Panc1 (cell line): Measurements from ENCODE around the gene SUN1. TPM values are rescaled to one million over a fixed set of nuclear protein-coding genes. Genes with fewer than 3 reads are reported as not detected.
A peak's percentile ranks its signal among the peaks of the same experiment; 100 is the strongest.

Experiments used
- ATAC-seq: fragments of 200-7000 bp; cut with Tn5 transposase; 2 replicates; pipeline ENCODE4 v1.9.1; 2020; ENCODE audit warnings: mild to moderate bottlenecking, moderate library complexity
- BruUV-seq: library from RNA; stranded (reverse); fragments of 400-500 nt; replicated peaks from 2 replicates; lab custom pipeline; 2021; lab: Mats Ljungman, UMichigan
- CTCF ChIA-PET: fragments of 300-600 bp; sonication (Branson Sonifier 250); formaldehyde crosslinking; loops from one replicate; lab custom pipeline; 2022; ENCODE audit warnings: antibody characterized with exemption; lab: Charles Lee
- POLR2A ChIA-PET: fragments of 300-600 bp; sonication (Branson Sonifier 250); formaldehyde crosslinking; loops from one replicate; lab custom pipeline; 2022; ENCODE audit warnings: antibody characterized with exemption; lab: Charles Lee
- DNase-seq: peaks from one replicate; pipeline ENCODE4 v3.0.0-alpha.2; 2010; ENCODE audit warnings: low read depth, low spot score
- H3K27ac ChIP-seq: 2 replicates; pipeline ENCODE4 v1.5.1; 2011; ENCODE audit warnings: mild to moderate bottlenecking, low read length, inconsistent platforms
- H3K27me3 ChIP-seq: fragments of 200-500 bp; sonication (Bioruptor generic); 2 replicates; pipeline ENCODE4 v1.6.0; 2014; ENCODE audit warnings: low read length, inconsistent platforms; ENCODE audit not compliant: control insufficient read depth, insufficient read depth
- H3K36me3 ChIP-seq: fragments of 200-500 bp; sonication (Bioruptor generic); 2 replicates; pipeline ENCODE4 v1.5.1; 2014; ENCODE audit warnings: inconsistent platforms, mild to moderate bottlenecking, low read length, moderate library complexity; ENCODE audit not compliant: control insufficient read depth, insufficient read depth
- H3K4me1 ChIP-seq: 2 replicates; pipeline ENCODE4 v1.5.1; 2011; ENCODE audit warnings: inconsistent platforms, mild to moderate bottlenecking, low read length, moderate library complexity; ENCODE audit not compliant: control insufficient read depth, insufficient read depth
- H3K4me3 ChIP-seq, 2 experiments: 2 replicates each; pipeline ENCODE4 v1.5.1; 2011 to 2012; ENCODE audit warnings: low read depth in 2 of 2, low read length in 2 of 2, mild to moderate bottlenecking in 2 of 2, inconsistent platforms in 1 of 2, moderate library complexity in 1 of 2
- H3K9me3 ChIP-seq: fragments of 200-500 bp; sonication (Bioruptor generic); 2 replicates; pipeline ENCODE4 v1.5.1; 2014; ENCODE audit warnings: low read depth, mild to moderate bottlenecking, inconsistent platforms, low read length, moderate library complexity; ENCODE audit not compliant: control insufficient read depth, insufficient read depth
- CTCF ChIP-seq: fragments of 450-650 bp; IDR thresholded peaks from 2 replicates; pipeline ENCODE4 v1.5.1; 2017; ENCODE audit warnings: mild to moderate bottlenecking
- POLR2AphosphoS5 ChIP-seq: IDR thresholded peaks from 2 replicates; pipeline ENCODE4 v1.6.1; 2012; ENCODE audit warnings: mild to moderate bottlenecking, low read depth, low read length, moderate library complexity
- SIN3A ChIP-seq: IDR thresholded peaks from 2 replicates; pipeline ENCODE4 v1.6.1; 2012; ENCODE audit warnings: low read depth, mild to moderate bottlenecking, low read length, moderate library complexity, borderline replicate concordance; ENCODE audit not compliant: insufficient read depth
- TCF7L2 ChIP-seq: IDR thresholded peaks from 2 replicates; pipeline ENCODE4 v1.6.1; 2011; ENCODE audit warnings: mild to moderate bottlenecking, low read depth, low read length, inconsistent platforms
- in situ Hi-C: cut with HindIII; loops from 2 replicates; pipeline ENCODE4 v1.10.0; 2016; ENCODE audit warnings: low sequenced_read_pairs, low pct_unique_long_range_greater_than_20kb
- intact Hi-C: fragments of 100-400 bp; cut with micrococcal nuclease; formaldehyde crosslinking; loops from one replicate; pipeline ENCODE4 v1.10.0; 2022; ENCODE audit not compliant: unreplicated experiment
- total RNA-seq: library from RNA; stranded (reverse); gene quantifications from one replicate; pipeline ENCODE4 v1.2.1, GENCODE V29; 2021; ENCODE audit not compliant: unreplicated experiment
- TF ChIP-seq, protein P1 (sequence below), 2 experiments: IDR thresholded peaks; 2 replicates each; pipeline ENCODE4 v1.6.1; 2011 to 2012; ENCODE audit warnings: low read depth in 2 of 2, control low read depth in 1 of 2, low read length in 1 of 2, mild to moderate bottlenecking in 1 of 2, moderate library complexity in 1 of 2; ENCODE audit not compliant: insufficient read depth in 1 of 2

SUN1 gene
- total RNA-seq, 1 experiment from 2014 or later = 244 TPM

GRCh38 chr7:783556-784490, 48.5 kb upstream of the SUN1 start:
- DNase-seq = no peak
- in situ Hi-C loops = no loop called here
- ATAC-seq = no peak
- Histone ChIP-seq H3K36me3 (peaks cover 10% of the 10 kb centered on the region), H3K4me3 (no peak overlapping the region), H3K27me3 (no peaks in the 10 kb centered on the region), H3K9me3 (no peaks in the 10 kb centered on the region), H3K4me1 (no peaks in the 10 kb centered on the region), H3K27ac (no peak overlapping the region)
- BruUV-seq = no TSS peak
- TF ChIP-seq SIN3A (no peak), CTCF (no peak)
- intact Hi-C loops = no loop called here
- ChIA-PET CTCF (no interaction called here), POLR2A (no interaction called here)

DNA sequence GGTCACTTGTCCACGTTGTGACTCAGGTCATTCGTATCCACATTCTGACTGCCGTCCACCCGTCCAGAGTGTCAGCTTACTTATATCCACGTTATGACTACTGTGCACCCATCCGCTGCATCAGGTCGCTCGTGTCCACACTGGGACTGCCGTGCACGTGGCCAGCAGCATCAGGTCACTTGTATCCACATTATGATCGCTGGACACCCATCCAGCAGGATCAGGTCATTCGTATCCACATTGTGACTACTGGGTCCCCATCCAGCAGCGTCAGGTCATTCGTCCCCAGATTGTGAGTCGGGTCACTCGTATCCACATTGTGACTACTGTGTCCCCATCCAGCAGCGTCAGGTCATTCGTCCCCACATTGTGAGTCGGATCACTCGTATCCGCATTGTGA, 47.3 kb upstream of the SUN1 start:
- Histone ChIP-seq H3K4me1 (no peaks in the 10 kb centered on the region), H3K9me3 (no peaks in the 10 kb centered on the region), H3K27me3 (no peaks in the 10 kb centered on the region), H3K36me3 (peaks cover 8% of the 10 kb centered on the region), H3K27ac (no peak overlapping the region), H3K4me3 (no peak overlapping the region)
- DNase-seq (no peak), ATAC-seq (no peak)
- POLR2A ChIA-PET = no interaction called here
- CTCF ChIA-PET = no interaction called here
- TF ChIP-seq, protein P1, sequence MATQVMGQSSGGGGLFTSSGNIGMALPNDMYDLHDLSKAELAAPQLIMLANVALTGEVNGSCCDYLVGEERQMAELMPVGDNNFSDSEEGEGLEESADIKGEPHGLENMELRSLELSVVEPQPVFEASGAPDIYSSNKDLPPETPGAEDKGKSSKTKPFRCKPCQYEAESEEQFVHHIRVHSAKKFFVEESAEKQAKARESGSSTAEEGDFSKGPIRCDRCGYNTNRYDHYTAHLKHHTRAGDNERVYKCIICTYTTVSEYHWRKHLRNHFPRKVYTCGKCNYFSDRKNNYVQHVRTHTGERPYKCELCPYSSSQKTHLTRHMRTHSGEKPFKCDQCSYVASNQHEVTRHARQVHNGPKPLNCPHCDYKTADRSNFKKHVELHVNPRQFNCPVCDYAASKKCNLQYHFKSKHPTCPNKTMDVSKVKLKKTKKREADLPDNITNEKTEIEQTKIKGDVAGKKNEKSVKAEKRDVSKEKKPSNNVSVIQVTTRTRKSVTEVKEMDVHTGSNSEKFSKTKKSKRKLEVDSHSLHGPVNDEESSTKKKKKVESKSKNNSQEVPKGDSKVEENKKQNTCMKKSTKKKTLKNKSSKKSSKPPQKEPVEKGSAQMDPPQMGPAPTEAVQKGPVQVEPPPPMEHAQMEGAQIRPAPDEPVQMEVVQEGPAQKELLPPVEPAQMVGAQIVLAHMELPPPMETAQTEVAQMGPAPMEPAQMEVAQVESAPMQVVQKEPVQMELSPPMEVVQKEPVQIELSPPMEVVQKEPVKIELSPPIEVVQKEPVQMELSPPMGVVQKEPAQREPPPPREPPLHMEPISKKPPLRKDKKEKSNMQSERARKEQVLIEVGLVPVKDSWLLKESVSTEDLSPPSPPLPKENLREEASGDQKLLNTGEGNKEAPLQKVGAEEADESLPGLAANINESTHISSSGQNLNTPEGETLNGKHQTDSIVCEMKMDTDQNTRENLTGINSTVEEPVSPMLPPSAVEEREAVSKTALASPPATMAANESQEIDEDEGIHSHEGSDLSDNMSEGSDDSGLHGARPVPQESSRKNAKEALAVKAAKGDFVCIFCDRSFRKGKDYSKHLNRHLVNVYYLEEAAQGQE (IDR thresholded peaks at IDR 0.05; ENCODE audit: insufficient read depth in 1 of 2, low read depth in 2 of 2, low read length in 1 of 2) = no peak
- TF ChIP-seq SIN3A = no peak
- TF ChIP-seq POLR2AphosphoS5 = 0 out of 2 replicates have a peak, but pooled peaks have one; percentile 16
- TF ChIP-seq CTCF = no peak
- TF ChIP-seq TCF7L2 = no peak
- intact Hi-C loops = loop anchor here (5.0 kb wide), 1 partner anchor 87 kb away; no protein-coding TSS in a partner anchor
- in situ Hi-C loops = no loop called here
- BruUV-seq = no TSS peak
